K562 (cell line): ENCODE data around the gene CAST. TPM values are rescaled to one million over a fixed set of nuclear protein-coding genes. Genes with fewer than 3 reads are reported as not detected.

ENCODE experiments used
- ATAC-seq: fragments of 200-7000 bp; cut with Tn5 transposase; 3 replicates; pipeline ENCODE4 v1.9.1; 2020; ENCODE audit warnings: moderate library complexity
- BruUV-seq: library from RNA; stranded (reverse); fragments of 400-500 nt; replicated peaks from 2 replicates; lab custom pipeline; 2021; lab: Mats Ljungman, UMichigan
- CTCF ChIA-PET: fragments of 300-600 bp; formaldehyde crosslinking; extraction: SDS; loops from one replicate; lab custom pipeline; 2021; ENCODE audit warnings: low intra/inter-chr PET ratio; lab: Yijun Ruan, JAX
- POLR2A ChIA-PET: fragments of 300-600, 350-650 bp; sonication (Branson Sonifier 250); formaldehyde crosslinking; extraction: SDS; loops from one replicate; lab custom pipeline; 2021; ENCODE audit warnings: antibody characterized with exemption, inconsistent platforms; lab: Yijun Ruan, JAX
- DNase-seq, 4 experiments: peaks; one replicate each; pipeline versions ENCODE4 v3.0.0 to v3.0.0-alpha.2; 2011 to 2018; ENCODE audit warnings: low spot score in 3 of 4, mixed read lengths in 3 of 4; ENCODE audit errors: extremely low read depth in 1 of 4
- FAIRE-seq: peaks from 2 replicates; lab custom pipeline; 2011; peaks lifted over from hg19 to GRCh38; lab: Jason Lieb, UNC
- H2AFZ ChIP-seq: 2 replicates; pipeline ENCODE4 v1.6.0; 2011; ENCODE audit warnings: low read depth, low read length, control low read depth, inconsistent platforms
- H3K27ac ChIP-seq: fragments of 200-600 bp; 3 replicates; pipeline ENCODE4 v1.8.0; 2011; ENCODE audit warnings: low read depth, mild to moderate bottlenecking, control low read depth, inconsistent platforms, low read length, moderate library complexity, mixed read lengths; ENCODE audit errors: extremely low read depth
- H3K27me3 ChIP-seq, 2 experiments: fragments of 300-600 bp in 1 of 2; 2 replicates in 1 of 2; 3 replicates in 1 of 2; pipeline versions ENCODE4 v1.6.0 to v1.8.0; 2011; ENCODE audit warnings: inconsistent platforms in 2 of 2, low read length in 2 of 2, mild to moderate bottlenecking in 1 of 2, mixed read lengths in 1 of 2, moderate library complexity in 1 of 2; ENCODE audit not compliant: control insufficient read depth in 2 of 2, insufficient read depth in 2 of 2
- H3K36me3 ChIP-seq: fragments of 300-600 bp; 3 replicates; pipeline ENCODE4 v1.8.0; 2011; ENCODE audit warnings: mild to moderate bottlenecking, low read length, inconsistent platforms; ENCODE audit not compliant: control insufficient read depth, insufficient read depth
- H3K4me1 ChIP-seq, 2 experiments: fragments of 200-600 bp in 1 of 2; replicated peaks in 1 of 2; 2 replicates in 1 of 2; 3 replicates in 1 of 2; pipeline versions ENCODE4 v1.5.1 to v1.8.0; 2011; ENCODE audit warnings: inconsistent platforms in 2 of 2, low read length in 2 of 2, mild to moderate bottlenecking in 1 of 2, mixed read lengths in 1 of 2, moderate library complexity in 1 of 2; ENCODE audit not compliant: control insufficient read depth in 2 of 2, insufficient read depth in 2 of 2
- H3K4me2 ChIP-seq: 2 replicates; pipeline ENCODE4 v1.6.1; 2011; ENCODE audit warnings: low read length, control low read depth, inconsistent platforms, mixed read lengths; ENCODE audit not compliant: insufficient read depth
- H3K4me3 ChIP-seq: fragments of 200-600 bp; sonication (generic), shearing (Covaris generic); 2 replicates; pipeline ENCODE4 v1.5.1; 2016; ENCODE audit warnings: control low read depth, inconsistent platforms
- H3K79me2 ChIP-seq: fragments of 200-600 bp; 3 replicates; pipeline ENCODE4 v1.8.0; 2011; ENCODE audit warnings: low read length, inconsistent platforms; ENCODE audit not compliant: control insufficient read depth, insufficient read depth
- H3K9ac ChIP-seq, 2 experiments: 2 replicates each; pipeline versions ENCODE4 v1.6.0 to v1.6.1; 2011; ENCODE audit warnings: low read depth in 2 of 2, low read length in 2 of 2, control low read depth in 1 of 2, inconsistent platforms in 1 of 2, mild to moderate bottlenecking in 1 of 2, mixed read lengths in 1 of 2; ENCODE audit not compliant: insufficient read depth in 1 of 2
- H3K9me1 ChIP-seq: one replicate; pipeline ENCODE4 v1.6.0; 2011; ENCODE audit warnings: inconsistent platforms, mild to moderate bottlenecking, low read length, moderate library complexity; ENCODE audit not compliant: control insufficient read depth, insufficient read depth
- H3K9me3 ChIP-seq: replicated peaks from 2 replicates; pipeline ENCODE4 v1.5.1; 2011; ENCODE audit warnings: low read depth, low read length, inconsistent platforms; ENCODE audit not compliant: control insufficient read depth, insufficient read depth
- H4K20me1 ChIP-seq: replicated peaks from 2 replicates; pipeline ENCODE4 v1.6.1; 2011; ENCODE audit warnings: low read length, inconsistent platforms, mixed read lengths; ENCODE audit not compliant: control insufficient read depth, insufficient read depth
- ARID1B ChIP-seq: fragments of 450-650 bp; IDR thresholded peaks from 2 replicates; pipeline ENCODE4 v1.6.1; 2016; ENCODE audit warnings: antibody characterized with exemption, mild to moderate bottlenecking, inconsistent platforms
- CCNT2 ChIP-seq: IDR thresholded peaks from 2 replicates; pipeline ENCODE4 v1.6.1; 2011; ENCODE audit warnings: borderline replicate concordance, low read depth, mild to moderate bottlenecking, moderate library complexity, mixed read lengths, low read length; ENCODE audit not compliant: insufficient read length; ENCODE audit errors: extremely low read depth
- CREB1 ChIP-seq, 2 experiments: sonication (generic) in 1 of 2; formaldehyde crosslinking in 1 of 2; IDR thresholded peaks; 2 replicates each; pipeline versions ENCODE4 v1.6.1 to v1.8.0; 2012 to 2022; ENCODE audit warnings: inconsistent platforms in 1 of 2, mild to moderate bottlenecking in 1 of 2, missing genetic modification reagents in 1 of 2, moderate library complexity in 1 of 2
- CREB3L1 ChIP-seq: fragments of 450-650 bp; IDR thresholded peaks from 2 replicates; pipeline ENCODE4 v1.6.1; 2014; ENCODE audit warnings: low read depth, mild to moderate bottlenecking, moderate library complexity, borderline replicate concordance
- CTCF ChIP-seq, 3 experiments: IDR thresholded peaks in 2 of 3; conservative IDR thresholded peaks in 1 of 3; 2 replicates each; pipeline ENCODE4 v1.5.1; 2011 to 2012; ENCODE audit warnings: low read length in 3 of 3, mild to moderate bottlenecking in 3 of 3, control low read depth in 2 of 3, improper control_type of control experiment in 1 of 3, inconsistent platforms in 1 of 3, low read depth in 1 of 3, mixed read lengths in 1 of 3, moderate library complexity in 1 of 3; ENCODE audit not compliant: insufficient read depth in 2 of 3
- ESRRA ChIP-seq: fragments of 450-650 bp; IDR thresholded peaks from 2 replicates; pipeline ENCODE4 v1.6.1; 2014; ENCODE audit warnings: low read depth, mild to moderate bottlenecking, moderate library complexity, borderline replicate concordance
- HMBOX1 ChIP-seq: sonication (generic); IDR thresholded peaks from 2 replicates; pipeline ENCODE4 v1.6.1; 2016
- MAFK ChIP-seq: IDR thresholded peaks from 2 replicates; pipeline ENCODE4 v1.6.1; 2011; ENCODE audit warnings: low read length, improper control_type of control experiment
- MEIS2 ChIP-seq: fragments of 450-650 bp; IDR thresholded peaks from 2 replicates; pipeline ENCODE4 v1.6.1; 2014; ENCODE audit warnings: mild to moderate bottlenecking; ENCODE audit not compliant: partially characterized antibody
- PKNOX1 ChIP-seq: fragments of 450-650 bp; IDR thresholded peaks from 2 replicates; pipeline ENCODE4 v1.6.1; 2016
- RBM25 ChIP-seq: fragments of 200-400 bp; formaldehyde crosslinking; IDR thresholded peaks from 2 replicates; pipeline ENCODE4 v1.6.1; 2018; ENCODE audit warnings: low read length, low read depth, moderate library complexity; ENCODE audit not compliant: severe bottlenecking
- ZKSCAN1 ChIP-seq: fragments of 150-350 bp; IDR thresholded peaks from 2 replicates; pipeline ENCODE4 v1.6.1; 2016; ENCODE audit warnings: low read depth, low read length
- ZNF23 ChIP-seq: fragments of 250-450 bp; sonication (Bioruptor Pico); IDR thresholded peaks from 2 replicates; pipeline ENCODE4 v1.4.0; 2020; ENCODE audit warnings: mild to moderate bottlenecking
- ZNF311 ChIP-seq: fragments of 250-450 bp; sonication (Bioruptor Pico); IDR thresholded peaks from 2 replicates; pipeline ENCODE4 v1.4.0; 2020; ENCODE audit warnings: mild to moderate bottlenecking, moderate library complexity
- ZNF41 ChIP-seq: fragments of 250-450 bp; sonication (Bioruptor Pico); conservative IDR thresholded peaks from 2 replicates; pipeline ENCODE4 v1.4.0; 2020; ENCODE audit warnings: mild to moderate bottlenecking
- WGBS: fragments of 100-300 bp; shearing (Covaris generic); methylation state at CpG from one replicate; pipeline ENCODE4 v1.1.6; 2016; ENCODE audit warnings: low coverage, mixed read lengths; ENCODE audit not compliant: insufficient coverage; ENCODE audit errors: missing lambda C conversion rate; 5-methylcytosine and 5-hydroxymethylcytosine counted together
- in situ Hi-C: fragments of 300-500 bp; cut with MboI; formaldehyde crosslinking; loops from 4 replicates; pipeline ENCODE4 v1.15.0; 2018; ENCODE audit warnings: inconsistent platforms, mixed read lengths
- intact Hi-C: fragments of 100-400 bp; cut with micrococcal nuclease; formaldehyde crosslinking; loops from 2 replicates; pipeline ENCODE4 v1.14.2; 2022
- polyA plus RNA-seq, 8 experiments: library from polyadenylated mRNA; depleted of rRNA in 4 of 8; stranded (reverse) in 5 of 8; unstranded in 3 of 8; fragments of >200 nt; fragmentation: Nextera tagmentation in 2 of 8; fragmentation: Illumina TruSeq in 1 of 8; extraction: Ambion mirVana in 2 of 8; extraction: Trizol in 1 of 8; gene quantifications; 2 replicates each; pipeline versions ENCODE4 v1.2.1 to v1.2.3, GENCODE V29; 2011 to 2014; ENCODE audit warnings: inconsistent platforms in 1 of 8, missing spikeins in 1 of 8
- total RNA-seq, 7 experiments: library from RNA; depleted of rRNA in 6 of 7; stranded (reverse); fragments of >200 nt in 6 of 7; fragmentation: Illumina TruSeq in 2 of 7; extraction: Trizol in 2 of 7; gene quantifications; 2 replicates each; pipeline versions ENCODE4 v1.2.1 to v1.2.3, GENCODE V29; 2011 to 2021; ENCODE audit warnings: low replicate concordance in 1 of 7

The CAST gene
- total and polyA plus RNA-seq, 9 of the 15 experiments (the other 6 are each of a cell fraction or from before 2014, with no cell fraction given): 55.5 to 136 (median 86.1) TPM

GRCh38 chr5:96745844-96746531 is 83.8 kb downstream of the CAST start:
- Histone ChIP-seq H3K4me1 (peaks cover 10 to 41% of the 10 kb centered on the region in 2 experiments), H3K9me1 (no peaks in the 10 kb centered on the region), H2AFZ (no peak overlapping the region), H4K20me1 (no peaks in the 10 kb centered on the region), H3K36me3 (peaks cover 82% of the 10 kb centered on the region), H3K4me2 (no peak overlapping the region), H3K79me2 (peaks cover 11% of the 10 kb centered on the region; the same call in 2 of the 3 replicates), H3K9me3 (peaks cover 2% of the 10 kb centered on the region; the same call in 1 of the 2 replicates), H3K4me3 (no peak overlapping the region), H3K27ac (peak overlapping the region; percentile 27; the same call in 1 of the 3 replicates), H3K27me3 (no peaks in the 10 kb centered on the region), H3K9ac (no peak overlapping the region)
- ATAC-seq (no peak), FAIRE-seq (peak; percentile 15), DNase-seq (peak in 1 of 4 experiments; percentile 11)
- ChIA-PET POLR2A (interaction anchor here (0.6 to 1.4 kb wide), 3 partner anchors 13 to 205 kb away, joined by 3 to 4 read pairs (median 3); no protein-coding TSS in a partner anchor), CTCF (no interaction called here)
- no TSS peak for BruUV-seq
- intact Hi-C loops (no loop called here), in situ Hi-C loops (loop anchor here (5.0 kb wide), 1 partner anchor 416 kb away; no protein-coding TSS in a partner anchor)
- WGBS: 40% methylated on average over 5 of the region's 5 CpGs
- peak; percentile 67; the same call in 1 of the 2 replicates for TF ChIP-seq ESRRA
- no peak for TF ChIP-seq ZNF41
- TF ChIP-seq MAFK: no peak
- TF ChIP-seq RBM25: no peak
- 0 out of 2 replicates have a peak, but pooled peaks have one; percentile 7 for TF ChIP-seq ARID1B
- TF ChIP-seq ZKSCAN1: no peak
- no peak for TF ChIP-seq CCNT2
- no peak for TF ChIP-seq CREB3L1
- TF ChIP-seq ZNF23 (CRISPR knock-in tag): no peak
- TF ChIP-seq ZNF311: no peak
- peak; percentile 94 for TF ChIP-seq HMBOX1
- no peak for TF ChIP-seq CTCF (IDR thresholded peaks at IDR 0.05 in 2 of 3, conservative IDR thresholded peaks at IDR 0.05 in 1 of 3; ENCODE audit: insufficient read depth in 2 of 3, low read depth in 1 of 3, low read length in 3 of 3)
- TF ChIP-seq PKNOX1: peak; percentile 83
- TF ChIP-seq CREB1 (IDR thresholded peaks at IDR 0.05): no peak
- TF ChIP-seq CREB1 (CRISPR knock-in tag; IDR thresholded peaks at IDR 0.05): no peak
- TF ChIP-seq MEIS2: peak; percentile 87
